Neuronal stem cell (in vitro differentiated cells): ENCODE data around the gene TMEM255B.
A peak's percentile ranks its signal among the peaks of the same experiment; 100 is the strongest.

Experiments used
- DNase-seq: peaks from one replicate; pipeline ENCODE4 v3.0.0-alpha.2; 2013; ENCODE audit warnings: low spot score
- H2AFZ ChIP-seq: one replicate; pipeline ENCODE4 v1.6.1; 2013; ENCODE audit warnings: mild to moderate bottlenecking, low read length, inconsistent platforms
- H2AK5ac ChIP-seq: 2 replicates; pipeline ENCODE4 v1.6.1; 2013; ENCODE audit warnings: low read depth, mild to moderate bottlenecking, inconsistent platforms, low read length, moderate library complexity, mixed read lengths
- H2BK120ac ChIP-seq: 2 replicates; pipeline ENCODE4 v1.6.1; 2013; ENCODE audit warnings: low read depth, mild to moderate bottlenecking, inconsistent platforms, low read length, moderate library complexity, mixed read lengths
- H2BK12ac ChIP-seq: one replicate; pipeline ENCODE4 v1.6.1; 2013; ENCODE audit warnings: low read length, inconsistent platforms
- H2BK15ac ChIP-seq: 2 replicates; pipeline ENCODE4 v1.6.1; 2013; ENCODE audit warnings: mild to moderate bottlenecking, low read length, inconsistent platforms, mixed read lengths
- H2BK5ac ChIP-seq: one replicate; pipeline ENCODE4 v1.6.1; 2013; ENCODE audit warnings: inconsistent platforms, mild to moderate bottlenecking, low read length, moderate library complexity
- H3K14ac ChIP-seq: one replicate; pipeline ENCODE4 v1.6.1; 2013; ENCODE audit warnings: low read length, inconsistent platforms
- H3K18ac ChIP-seq: 2 replicates; pipeline ENCODE4 v1.6.1; 2013; ENCODE audit warnings: low read length, inconsistent platforms
- H3K23ac ChIP-seq: 2 replicates; pipeline ENCODE4 v1.6.1; 2013; ENCODE audit warnings: low read depth, mild to moderate bottlenecking, mixed read lengths, low read length, inconsistent platforms; ENCODE audit not compliant: poor library complexity
- H3K27ac ChIP-seq: replicated peaks from 3 replicates; pipeline ENCODE4 v1.5.1; 2013; ENCODE audit warnings: low read length, inconsistent platforms
- H3K27me3 ChIP-seq, 3 experiments: 2 replicates each; pipeline ENCODE4 v1.6.1; 2013; ENCODE audit warnings: low read length in 3 of 3, mild to moderate bottlenecking in 2 of 3, inconsistent platforms in 1 of 3, low read depth in 1 of 3, mixed read lengths in 1 of 3, moderate library complexity in 1 of 3; ENCODE audit not compliant: control insufficient read depth in 3 of 3, insufficient read depth in 3 of 3
- H3K36me3 ChIP-seq, 2 donors: replicated peaks in 1 of 2; 2 replicates each; pipeline ENCODE4 v1.6.1; 2013; ENCODE audit warnings: low read length in 2 of 2; ENCODE audit not compliant: control insufficient read depth in 2 of 2, insufficient read depth in 2 of 2
- H3K4ac ChIP-seq: 2 replicates; pipeline ENCODE4 v1.6.1; 2013; ENCODE audit warnings: inconsistent platforms, mild to moderate bottlenecking, low read length, moderate library complexity
- H3K4me1 ChIP-seq, 2 donors: 1 replicate in 1 of 2; 2 replicates in 1 of 2; pipeline ENCODE4 v1.6.1; 2013; ENCODE audit warnings: low read length in 2 of 2, low read depth in 1 of 2; ENCODE audit not compliant: control insufficient read depth in 2 of 2, insufficient read depth in 1 of 2
- H3K4me2 ChIP-seq: one replicate; pipeline ENCODE4 v1.6.1; 2013; ENCODE audit warnings: mild to moderate bottlenecking, low read length, inconsistent platforms; ENCODE audit not compliant: insufficient read depth, poor library complexity, severe bottlenecking
- H3K4me3 ChIP-seq, 2 donors: 2 replicates each; pipeline ENCODE4 v1.5.1; 2013; ENCODE audit warnings: low read length in 2 of 2, mild to moderate bottlenecking in 2 of 2, inconsistent platforms in 1 of 2, moderate library complexity in 1 of 2
- H3K79me1 ChIP-seq: one replicate; pipeline ENCODE4 v1.6.1; 2013; ENCODE audit warnings: low read depth, mild to moderate bottlenecking, inconsistent platforms, low read length, moderate library complexity
- H3K9ac ChIP-seq: one replicate; pipeline ENCODE4 v1.6.1; 2013; ENCODE audit warnings: mild to moderate bottlenecking, low read depth, low read length, inconsistent platforms; ENCODE audit not compliant: poor library complexity
- H3K9me3 ChIP-seq, 2 donors: replicated peaks in 1 of 2; 2 replicates each; pipeline versions ENCODE3 to v1.6.1; 2013; ENCODE audit warnings: low read length in 2 of 2, mild to moderate bottlenecking in 2 of 2, inconsistent platforms in 1 of 2, low read depth in 1 of 2, mixed read lengths in 1 of 2, moderate library complexity in 1 of 2; ENCODE audit not compliant: control insufficient read depth in 2 of 2, insufficient read depth in 1 of 2
- H4K8ac ChIP-seq: one replicate; pipeline ENCODE4 v1.6.1; 2013; ENCODE audit warnings: low read depth, mild to moderate bottlenecking, inconsistent platforms, low read length, moderate library complexity
- H4K91ac ChIP-seq: one replicate; pipeline ENCODE4 v1.6.1; 2013; ENCODE audit warnings: low read length, low read depth, mild to moderate bottlenecking, inconsistent platforms; ENCODE audit not compliant: poor library complexity
- WGBS, 2 donors: extraction: QIAGEN DNeasy Blood & Tissue Kit; methylation state at CpG; one replicate each; pipeline ENCODE4 v1.1.7; 2013; ENCODE audit warnings: missing lambda C conversion rate in 2 of 2, mixed read lengths in 1 of 2; ENCODE audit not compliant: insufficient read length in 2 of 2, insufficient replicate concordance in 1 of 2; ENCODE audit errors: extremely low coverage in 2 of 2; 5-methylcytosine and 5-hydroxymethylcytosine counted together

TMEM255B gene

GRCh38 chr13:113815151-113816058 is 56.4 kb downstream of the TMEM255B start:
- Histone ChIP-seq H3K4me3 (no peak overlapping the region), H2BK5ac (peak overlapping the region; percentile 22), H3K18ac (peak overlapping the region; percentile 76), H3K4ac (no peak overlapping the region), H4K8ac (no peak overlapping the region), H3K9me3 (peaks cover 0 to 1% of the 10 kb centered on the region in 2 donors), H4K91ac (no peak overlapping the region), H3K4me1 (peaks cover 2 to 9% of the 10 kb centered on the region in 2 donors), H3K4me2 (no peak overlapping the region), H2BK15ac (no peak overlapping the region), H3K14ac (no peak overlapping the region), H2AK5ac (peak overlapping the region; percentile 95), H3K23ac (no peak overlapping the region), H3K79me1 (peaks cover 6% of the 10 kb centered on the region), H3K27ac (no peak overlapping the region), H2AFZ (no peak overlapping the region), H2BK120ac (no peak overlapping the region), H3K9ac (peak overlapping the region; percentile 44), H2BK12ac (peak overlapping the region; percentile 84), H3K36me3 (no peaks in the 10 kb centered on the region), H3K27me3 (no peaks in the 10 kb centered on the region)
- no peak for DNase-seq
- WGBS, 2 donors, result no CpG with 5 or more reads among the region's 42 CpGs

- H3K27me3 ChIP-seq, result no peaks in the 10 kb centered on the region
- peak overlapping the region; percentile 83 for H3K18ac ChIP-seq
- no peaks in the 10 kb centered on the region for H3K36me3 ChIP-seq
- H3K9ac ChIP-seq, result peak overlapping the region; percentile 44
- peaks cover 0 to 1% of the 10 kb centered on the region in 2 donors for H3K9me3 ChIP-seq
- no peak overlapping the region for H4K91ac ChIP-seq
- H3K4ac ChIP-seq, result no peak overlapping the region
- peaks cover 2 to 9% of the 10 kb centered on the region in 2 donors for H3K4me1 ChIP-seq
- WGBS, 2 donors, result no CpG with 5 or more reads among the region's 25 CpGs
- no peak for DNase-seq
- no peak overlapping the region for H2BK12ac ChIP-seq
- peak overlapping the region; percentile 11 for H2AFZ ChIP-seq
- H2BK15ac ChIP-seq, result no peak overlapping the region
- no peak overlapping the region for H3K23ac ChIP-seq
- no peak overlapping the region for H3K4me2 ChIP-seq
- H4K8ac ChIP-seq, result no peak overlapping the region
- H3K4me3 ChIP-seq, result no peak overlapping the region
- no peak overlapping the region for H3K27ac ChIP-seq
- no peak overlapping the region for H3K14ac ChIP-seq
- peak overlapping the region; percentile 31 for H2BK120ac ChIP-seq
- peaks cover 6% of the 10 kb centered on the region for H3K79me1 ChIP-seq
- H2AK5ac ChIP-seq, result peak overlapping the region; percentile 95
- no peak overlapping the region for H2BK5ac ChIP-seq
Observed at GRCh38 chr13:113816254-113816929, 57.4 kb downstream of the TMEM255B start.

GRCh38 chr13:113816946-113817859 is 58.2 kb downstream of the TMEM255B start:
- Histone ChIP-seq H2AFZ (no peak overlapping the region), H3K9me3 (peaks cover 0 to 2% of the 10 kb centered on the region in 2 donors)
- no CpG with 5 or more reads among the region's 24 CpGs for WGBS, 2 donors

More at GRCh38 chr13:113816946-113817859, 58.2 kb downstream of the TMEM255B start:
- no peak overlapping the region for H3K4me2 ChIP-seq
- DNase-seq, result peak; percentile 68
- no peaks in the 10 kb centered on the region for H3K27me3 ChIP-seq
- peak overlapping the region; percentile 77 for H3K18ac ChIP-seq
- H3K27ac ChIP-seq, result no peak overlapping the region
- peaks cover 2 to 13% of the 10 kb centered on the region in 2 donors for H3K4me1 ChIP-seq
- no peak overlapping the region for H3K23ac ChIP-seq
- no peak overlapping the region for H4K8ac ChIP-seq
- H2BK12ac ChIP-seq, result peak overlapping the region; percentile 50
- H3K4ac ChIP-seq, result peak overlapping the region; percentile 59
- H3K79me1 ChIP-seq, result peaks cover 9% of the 10 kb centered on the region
- peak overlapping the region; percentile 57 for H3K9ac ChIP-seq
- no peak overlapping the region for H4K91ac ChIP-seq
- H3K4me3 ChIP-seq, result no peak overlapping the region
- peak overlapping the region; percentile 95 for H3K14ac ChIP-seq
- no peak overlapping the region for H2BK5ac ChIP-seq
- H3K36me3 ChIP-seq, result no peaks in the 10 kb centered on the region
- H2BK120ac ChIP-seq, result no peak overlapping the region
- no peak overlapping the region for H2BK15ac ChIP-seq
- H2AK5ac ChIP-seq, result peak overlapping the region; percentile 1
